OCI-M2 (cell line): ENCODE data around the gene CASK.
"Not testable (repeated sequence)": the region's sequence is repeated elsewhere in the genome, so short reads cannot be mapped to it uniquely, and the experiment has no call there.

Experiments used
- DNase-seq: peaks from one replicate; lab custom pipeline; 2025; ENCODE audit not compliant: unreplicated experiment; lab: John Stamatoyannopoulos, UW

Gene CASK

DNA sequence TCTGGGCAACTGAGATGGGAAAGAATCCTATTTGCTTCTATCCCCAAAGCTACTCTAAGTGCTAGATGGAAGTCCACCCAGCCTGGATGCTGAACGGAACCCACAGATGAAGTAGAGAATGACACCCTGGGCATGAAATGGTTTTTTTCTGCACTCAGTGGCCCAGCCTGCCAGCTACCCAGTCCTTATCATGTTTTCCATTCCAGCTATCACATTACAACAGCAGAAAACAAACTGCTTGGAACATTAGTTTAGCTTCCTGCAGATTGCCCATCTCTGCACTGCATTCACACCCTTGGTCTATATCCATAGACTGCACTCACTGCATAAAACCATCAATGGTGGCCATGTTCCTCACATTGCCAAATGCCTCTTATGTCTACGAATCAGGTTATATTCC is 397.1 kb downstream of the CASK start:
- no peak for DNase-seq

GRCh38 chrX:41522671-41523070 is 400.7 kb downstream of the CASK start:
- no peak for DNase-seq

DNA sequence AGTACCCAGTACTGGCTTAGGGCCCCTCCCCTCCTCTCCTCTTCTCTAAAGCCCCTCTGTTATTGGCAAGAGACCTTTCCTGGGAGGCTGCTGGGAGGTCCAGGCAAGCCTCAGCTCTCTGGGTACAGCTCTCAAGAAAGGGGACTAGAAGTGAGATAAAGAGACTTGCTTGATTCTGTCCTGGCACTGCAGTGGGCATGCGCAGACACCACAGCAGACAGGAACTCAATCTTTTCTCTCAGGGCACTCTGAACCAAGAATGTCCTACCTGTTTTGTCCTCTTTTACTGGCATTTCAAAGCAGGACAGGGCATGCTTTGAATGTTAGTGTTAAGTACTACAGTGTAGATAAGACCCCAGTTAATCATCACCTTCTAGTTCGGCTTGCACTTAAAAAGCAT is 401.3 kb downstream of the CASK start:
- no peak for DNase-seq

GRCh38 chrX:41519468-41519867 is 403.9 kb downstream of the CASK start:
- DNase-seq = no peak

DNA sequence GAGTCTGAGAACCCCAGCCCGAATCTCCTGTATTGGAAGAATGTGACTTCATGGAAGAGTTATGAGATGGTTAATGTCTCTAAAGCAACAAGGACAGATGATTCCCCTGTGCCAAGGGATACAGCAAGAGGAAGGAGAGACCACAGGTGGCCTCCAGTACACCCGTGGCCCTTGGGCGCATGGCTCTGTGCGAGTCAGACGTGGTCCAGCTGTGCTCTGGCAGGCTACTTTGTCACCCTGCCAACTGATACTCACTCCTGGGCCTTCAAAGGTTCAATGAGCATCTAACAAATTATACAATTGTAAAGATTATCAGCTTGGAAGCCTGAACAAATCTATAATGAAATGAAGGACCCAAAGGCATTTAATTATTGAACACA is 404.5 kb downstream of the CASK start:
- no peak for DNase-seq

DNA sequence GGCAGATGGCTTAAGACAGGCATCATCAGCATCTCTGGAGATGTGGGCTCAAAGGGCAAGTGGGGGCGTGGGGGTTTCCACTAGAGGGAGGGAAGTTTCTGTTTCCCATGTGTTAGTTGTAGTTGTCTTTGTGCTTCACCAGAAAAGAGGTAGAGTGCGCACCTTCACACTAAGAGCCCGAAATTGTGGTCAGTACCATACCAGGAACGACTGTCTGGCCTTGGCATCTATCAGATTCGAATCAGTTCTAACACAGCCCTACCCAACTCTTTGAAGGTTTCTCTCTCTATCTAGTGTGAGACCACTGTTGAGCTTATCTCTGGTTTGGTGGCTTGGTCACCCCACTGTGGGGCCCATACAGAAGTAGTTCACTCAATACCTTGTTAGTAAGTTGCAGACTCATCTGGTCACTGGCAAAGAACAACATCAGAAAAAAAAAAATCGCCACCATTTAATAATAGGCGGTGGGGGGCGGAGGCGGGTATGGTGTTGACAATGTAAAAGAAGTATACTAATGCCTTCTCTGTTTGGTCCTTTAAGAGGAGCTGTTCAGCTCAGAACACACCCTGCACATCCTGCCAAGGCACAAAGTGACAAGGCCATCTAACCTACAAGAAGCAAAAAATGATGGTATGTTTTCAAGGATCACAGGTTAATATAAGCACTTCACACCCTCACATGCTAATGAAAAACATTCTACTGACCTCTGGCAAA is 405.1 kb downstream of the CASK start:
- DNase-seq = no peak

DNA sequence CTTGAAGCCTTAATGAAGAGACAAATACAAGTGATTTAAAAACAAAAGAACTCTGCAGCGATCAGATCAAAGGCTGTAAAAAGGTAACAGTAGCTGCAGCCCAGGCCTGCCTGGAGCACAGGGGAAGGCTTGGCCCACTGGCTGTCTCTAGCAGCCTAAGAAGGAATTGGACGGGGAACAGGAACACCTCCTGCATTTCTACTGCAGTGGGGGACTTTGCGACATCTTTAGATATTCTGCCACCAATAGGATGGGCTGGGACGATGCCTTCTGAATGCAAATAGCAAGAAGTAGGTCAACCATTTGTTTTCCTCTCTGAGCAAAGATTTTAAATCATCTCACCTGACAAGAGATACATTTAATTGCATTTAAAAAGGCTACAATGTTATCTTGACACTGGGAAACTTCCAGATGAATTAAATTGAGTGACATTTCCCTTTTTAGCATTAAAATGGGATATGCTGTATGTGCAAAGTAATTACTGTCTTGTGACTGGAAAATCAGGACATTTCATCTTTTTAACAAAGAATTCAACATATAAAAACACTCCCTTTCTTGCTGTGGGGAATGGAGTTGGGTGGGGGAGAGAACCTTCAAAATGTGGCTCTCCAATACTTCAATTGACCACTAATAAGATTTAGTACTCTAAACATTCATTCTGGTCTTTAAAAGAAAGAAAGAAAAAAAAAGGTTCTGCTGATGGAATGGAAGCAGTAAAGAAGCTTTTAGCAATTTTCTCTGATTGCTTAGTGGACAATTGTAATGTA is 406.2 kb downstream of the CASK start:
- DNase-seq = no peak

GRCh38 chrX:41516456-41516855 is 406.9 kb downstream of the CASK start:
- no peak for DNase-seq

- DNase-seq = no peak
These were observed 408.0 kb downstream of the CASK start for GRCh38 chrX:41515376-41515775.

GRCh38 chrX:41514179-41514578 is 409.2 kb downstream of the CASK start:
- no peak for DNase-seq

GRCh38 chrX:41512853-41513252 is 410.5 kb downstream of the CASK start:
- DNase-seq = not testable (repeated sequence)

DNA sequence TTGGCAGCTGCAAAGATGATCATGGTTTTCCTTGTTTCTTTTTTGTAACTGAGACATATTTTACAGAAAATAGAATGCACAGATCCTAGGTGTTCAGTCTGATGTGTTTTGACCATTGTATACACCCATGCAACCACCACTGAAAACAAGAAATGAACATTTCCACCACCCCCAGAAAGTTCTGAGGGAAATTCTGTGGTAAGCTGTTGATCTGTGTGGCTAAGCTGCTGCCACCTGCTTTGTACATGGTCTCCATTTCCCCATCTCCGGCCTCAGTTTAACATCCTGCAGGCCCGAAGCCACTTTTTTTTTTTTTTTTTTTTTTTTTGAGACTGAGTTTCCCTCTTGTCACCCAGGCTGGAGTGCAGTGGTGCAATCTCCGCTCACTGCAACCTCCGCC is 411.0 kb downstream of the CASK start:
- DNase-seq = no peak

- DNase-seq = no peak
These were observed 415.4 kb downstream of the CASK start for GRCh38 chrX:41507919-41508318.

GRCh38 chrX:41502004-41502403 is 421.4 kb downstream of the CASK start:
- no peak for DNase-seq

- no peak for DNase-seq
These were observed 423.4 kb downstream of the CASK start for GRCh38 chrX:41499984-41500383.

GRCh38 chrX:41499195-41499594 is 424.2 kb downstream of the CASK start:
- no peak for DNase-seq

DNA sequence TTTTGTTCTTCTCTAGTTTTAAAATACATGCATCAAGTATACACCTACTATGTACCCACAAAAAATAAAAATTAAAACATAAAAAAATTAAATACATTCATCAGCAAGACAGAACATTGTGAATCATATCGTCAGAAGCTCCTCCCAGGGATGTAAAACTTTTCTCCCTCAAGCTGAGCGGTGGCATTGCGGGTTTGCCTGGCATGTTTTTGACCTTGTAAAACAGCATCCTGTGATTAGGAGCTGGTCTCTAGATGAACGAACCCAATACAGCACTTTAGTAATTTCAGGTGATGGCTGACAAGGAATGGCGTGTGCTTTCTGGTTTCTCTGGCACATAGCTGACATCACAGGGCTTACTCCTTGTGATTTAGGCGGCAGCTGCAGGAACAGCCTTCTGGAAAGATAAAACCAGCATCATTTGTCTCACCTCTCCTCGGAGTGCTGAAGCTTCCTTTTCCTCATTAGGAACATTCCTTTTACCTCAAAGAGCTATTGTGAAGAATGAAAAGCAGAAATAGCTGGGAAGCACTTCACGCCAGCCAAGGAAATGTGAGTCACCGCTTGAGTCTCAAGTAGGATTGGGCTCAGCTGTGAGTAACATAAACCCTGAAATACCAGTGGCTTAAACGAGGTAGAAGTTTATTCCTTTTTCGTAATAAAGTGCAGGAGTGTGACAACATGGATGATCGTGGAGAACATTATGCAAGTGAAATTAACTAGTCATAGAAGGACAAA is 431.9 kb downstream of the CASK start:
- DNase-seq = no peak

GRCh38 chrX:41490446-41490845 is 432.9 kb downstream of the CASK start:
- DNase-seq = no peak

GRCh38 chrX:41482154-41482850 is 441.1 kb downstream of the CASK start:
- no peak for DNase-seq

GRCh38 chrX:41481264-41482109 is 441.9 kb downstream of the CASK start:
- no peak for DNase-seq
